ENCODE data around the gene FBXW5. TPM values are rescaled to one million over a fixed set of nuclear protein-coding genes. Genes with fewer than 3 reads are reported as not detected.

FBXW5 gene
- total RNA-seq, 1 donor: 157 TPM

DNA sequence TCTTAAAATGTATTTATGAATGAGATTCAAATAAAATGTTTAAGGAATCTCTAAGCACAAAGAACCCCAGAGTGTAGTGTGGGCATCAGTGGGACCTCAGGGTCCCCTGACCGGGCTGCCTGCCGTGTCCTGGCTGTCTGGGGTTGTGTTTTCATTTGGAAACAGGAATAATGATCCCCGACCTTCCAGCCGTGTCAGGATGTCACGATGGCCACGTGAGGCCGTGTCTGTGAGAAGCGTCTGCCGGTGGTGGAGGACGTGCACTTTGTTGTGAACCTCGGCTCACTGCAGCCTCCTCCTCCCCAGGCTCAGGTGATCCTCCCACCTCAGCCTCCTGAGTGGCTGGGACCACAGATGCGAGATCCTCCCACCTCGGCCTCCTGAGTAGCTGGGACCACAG, 53.9 kb downstream of the FBXW5 start:
- Histone ChIP-seq H3K27ac (ENCODE audit: low read depth, low read length) (no peak overlapping the region), H3K79me2 (ENCODE audit: insufficient read depth, low read length) (peaks cover 83% of the 10 kb centered on the region), H2AFZ (ENCODE audit: low read length) (no peak overlapping the region), H4K20me1 (ENCODE audit: insufficient read depth, low read length) (peaks cover 10% of the 10 kb centered on the region), H3K4me1 (ENCODE audit: insufficient read depth, low read length) (peaks cover 5% of the 10 kb centered on the region), H3K36me3 (ENCODE audit: insufficient read depth, low read length) (peaks cover 3% of the 10 kb centered on the region), H3K9me3 (ENCODE audit: low read depth, low read length) (no peaks in the 10 kb centered on the region), H3K4me3 (ENCODE audit: insufficient read depth, low read length) (no peak overlapping the region), H3K27me3 (ENCODE audit: insufficient read depth, low read length) (no peaks in the 10 kb centered on the region), H3K4me2 (ENCODE audit: insufficient read depth, low read length) (no peak overlapping the region)
- DNase-seq (ENCODE audit: insufficient read length, low spot score, missing footprints): no peak
- TF ChIP-seq, protein P1, sequence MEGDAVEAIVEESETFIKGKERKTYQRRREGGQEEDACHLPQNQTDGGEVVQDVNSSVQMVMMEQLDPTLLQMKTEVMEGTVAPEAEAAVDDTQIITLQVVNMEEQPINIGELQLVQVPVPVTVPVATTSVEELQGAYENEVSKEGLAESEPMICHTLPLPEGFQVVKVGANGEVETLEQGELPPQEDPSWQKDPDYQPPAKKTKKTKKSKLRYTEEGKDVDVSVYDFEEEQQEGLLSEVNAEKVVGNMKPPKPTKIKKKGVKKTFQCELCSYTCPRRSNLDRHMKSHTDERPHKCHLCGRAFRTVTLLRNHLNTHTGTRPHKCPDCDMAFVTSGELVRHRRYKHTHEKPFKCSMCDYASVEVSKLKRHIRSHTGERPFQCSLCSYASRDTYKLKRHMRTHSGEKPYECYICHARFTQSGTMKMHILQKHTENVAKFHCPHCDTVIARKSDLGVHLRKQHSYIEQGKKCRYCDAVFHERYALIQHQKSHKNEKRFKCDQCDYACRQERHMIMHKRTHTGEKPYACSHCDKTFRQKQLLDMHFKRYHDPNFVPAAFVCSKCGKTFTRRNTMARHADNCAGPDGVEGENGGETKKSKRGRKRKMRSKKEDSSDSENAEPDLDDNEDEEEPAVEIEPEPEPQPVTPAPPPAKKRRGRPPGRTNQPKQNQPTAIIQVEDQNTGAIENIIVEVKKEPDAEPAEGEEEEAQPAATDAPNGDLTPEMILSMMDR (IDR thresholded peaks at IDR 0.05; ENCODE audit: extremely low read depth, low read depth, low read length): no peak

Other genes starting within 250 kb of the FBXW5 start
- gene DIPK1B, start 232.2 kb downstream of the FBXW5 start, total RNA-seq: not detected in 2 replicates
- gene LCN10, start 201.8 kb downstream of the FBXW5 start, total RNA-seq: not detected in 2 replicates
- not detected in 2 replicates for gene LCN6, start 196.2 kb downstream of the FBXW5 start, total RNA-seq
- not detected in 2 replicates for gene LCN8, start 186.5 kb downstream of the FBXW5 start, total RNA-seq
- gene LCN15, start 180.2 kb downstream of the FBXW5 start, total RNA-seq: not detected in 2 replicates
- 31.8 and 39.8 TPM in 2 replicates for gene TMEM141, start 153.4 kb downstream of the FBXW5 start, total RNA-seq
- gene CCDC183, start 148.4 kb downstream of the FBXW5 start, total RNA-seq: under 0.01 TPM in 1 of 2 replicates, not detected in the other
- 64.2 and 64.8 TPM in 2 replicates for gene RABL6, start 136.8 kb downstream of the FBXW5 start, total RNA-seq
- 0.88 and 1.1 TPM in 2 replicates for gene AJM1, start 102.3 kb downstream of the FBXW5 start, total RNA-seq
- 54.2 and 59.0 TPM in 2 replicates for gene PHPT1, start 95.3 kb downstream of the FBXW5 start, total RNA-seq
- gene MAMDC4, start 92.4 kb downstream of the FBXW5 start, total RNA-seq: 0.88 and 1.4 TPM in 2 replicates
- 126 and 173 TPM in 2 replicates for gene EDF1, start 78.4 kb downstream of the FBXW5 start, total RNA-seq
- 6.2 and 6.8 TPM in 2 replicates for gene TRAF2, start 58.2 kb downstream of the FBXW5 start, total RNA-seq
- gene C8G, start 505 bp upstream of the FBXW5 start, total RNA-seq: 1.2 TPM in 1 of 2 replicates, not detected in the other
- gene LCN12, start 7.5 kb upstream of the FBXW5 start, total RNA-seq: not detected in 2 replicates
- 37.4 and 57.9 TPM in 2 replicates for gene PTGDS, start 32.8 kb upstream of the FBXW5 start, total RNA-seq
- 4.4 and 5.4 TPM in 2 replicates for gene LCNL1, start 38.3 kb upstream of the FBXW5 start, total RNA-seq
- 13.3 and 16.6 TPM in 2 replicates for gene PAXX, start 47.7 kb upstream of the FBXW5 start, total RNA-seq
- 1.5 and 2.5 TPM in 2 replicates for gene CLIC3, start 51.8 kb upstream of the FBXW5 start, total RNA-seq
- gene ABCA2, start 83.5 kb upstream of the FBXW5 start, total RNA-seq: 19.4 and 20.3 TPM in 2 replicates
- gene FUT7, start 87.3 kb upstream of the FBXW5 start, total RNA-seq: not detected in 2 replicates
- 10.0 and 10.1 TPM in 2 replicates for gene NPDC1, start 101.4 kb upstream of the FBXW5 start, total RNA-seq
- not detected in 2 replicates for gene ENTPD2, start 109.3 kb upstream of the FBXW5 start, total RNA-seq
- gene SAPCD2, start 125.8 kb upstream of the FBXW5 start, total RNA-seq: 0.88 and 1.1 TPM in 2 replicates
- gene UAP1L1, start 132.8 kb upstream of the FBXW5 start, total RNA-seq: 35.9 and 36.9 TPM in 2 replicates
- gene MAN1B1, start 142.2 kb upstream of the FBXW5 start, total RNA-seq: 94.1 and 103 TPM in 2 replicates
- 66.6 and 74.6 TPM in 2 replicates for gene DPP7, start 170.0 kb upstream of the FBXW5 start, total RNA-seq
- not detected in 2 replicates for gene GRIN1, start 194.4 kb upstream of the FBXW5 start, total RNA-seq
- not detected in 2 replicates for gene LRRC26, start 225.3 kb upstream of the FBXW5 start, total RNA-seq
- gene TMEM210, start 227.3 kb upstream of the FBXW5 start, total RNA-seq: not detected in 2 replicates
- 26.2 and 32.9 TPM in 2 replicates for gene ANAPC2, start 243.8 kb upstream of the FBXW5 start, total RNA-seq
- 52.5 and 59.7 TPM in 2 replicates for gene SSNA1, start 243.9 kb upstream of the FBXW5 start, total RNA-seq

Measured in osteoblast (primary cell).